Activated naive CD4-positive, alpha-beta T cell treated with anti-CD3 and anti-CD28 coated beads, Interleukin-2, amount 10 ng/mL, durations not matched to agents 7 days and 5 days (primary cell): Measurements from ENCODE around the gene PHLDA2.
A peak's percentile ranks its signal among the peaks of the same experiment; 100 is the strongest.

Experiments
- CTCF ChIA-PET: fragments of 350-600 bp; sonication (Branson Sonifier 250); formaldehyde crosslinking; loops from one replicate; lab custom pipeline; 2021; ENCODE audit warnings: antibody characterized with exemption; lab: Charles Lee
- DNase-seq: peaks from one replicate; pipeline ENCODE4 v3.0.0-alpha.2; 2020
- H3K27ac Mint-ChIP-seq: one replicate; pipeline ENCODE4 v1.8.0; 2021; ENCODE audit warnings: mild to moderate bottlenecking, moderate library complexity, mixed read lengths
- H3K27me3 Mint-ChIP-seq: one replicate; pipeline ENCODE4 v1.8.0; 2021; ENCODE audit warnings: mild to moderate bottlenecking, mixed read lengths
- H3K36me3 Mint-ChIP-seq: one replicate; pipeline ENCODE4 v1.8.0; 2021; ENCODE audit warnings: mixed read lengths
- H3K4me1 Mint-ChIP-seq: one replicate; pipeline ENCODE4 v1.8.0; 2021; ENCODE audit warnings: mixed read lengths
- H3K4me3 Mint-ChIP-seq: one replicate; pipeline ENCODE4 v1.8.0; 2021; ENCODE audit warnings: mild to moderate bottlenecking, moderate library complexity, mixed read lengths
- H3K9me3 Mint-ChIP-seq: one replicate; pipeline ENCODE4 v1.8.0; 2021; ENCODE audit warnings: mixed read lengths

PHLDA2 gene

DNA sequence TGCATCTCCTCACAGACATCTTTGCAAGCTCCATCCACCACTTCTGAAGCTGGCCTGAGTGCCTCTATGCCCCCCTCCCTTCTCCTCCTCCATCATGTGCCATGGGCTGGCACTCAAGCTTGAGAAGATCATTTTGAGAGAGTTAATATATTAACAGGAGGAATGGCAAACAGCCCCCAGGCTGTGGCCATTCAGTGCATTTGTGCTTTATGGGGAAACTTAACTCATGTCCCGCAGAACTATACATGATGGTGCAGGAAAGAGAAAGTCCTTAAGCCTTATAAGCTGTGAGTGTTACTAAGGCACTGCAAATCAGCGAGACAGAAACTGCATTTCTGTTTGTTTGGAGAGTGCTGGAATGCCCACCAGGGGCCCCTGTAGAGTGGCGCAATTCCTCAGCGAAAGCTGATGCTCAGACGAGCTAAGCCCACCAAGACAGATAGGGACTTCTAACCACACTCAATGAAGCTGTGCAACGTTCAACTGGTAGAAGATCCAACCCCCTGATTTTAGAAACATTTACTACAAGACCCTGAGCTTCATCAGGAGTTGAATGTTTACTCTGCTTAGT, 26.8 kb upstream of the PHLDA2 start:
- peak overlapping the region; percentile 28 for H3K27ac Mint-ChIP-seq
- H3K9me3 Mint-ChIP-seq: no peaks in the 10 kb centered on the region
- CTCF ChIA-PET: interaction anchor here (1.1 to 1.6 kb wide), 3 partner anchors 12 to 65 kb away, joined by 3 to 6 read pairs (median 4); no protein-coding TSS in a partner anchor
- peaks cover 85% of the 10 kb centered on the region for H3K36me3 Mint-ChIP-seq
- no peak for DNase-seq
- no peak overlapping the region for H3K4me3 Mint-ChIP-seq
- no peaks in the 10 kb centered on the region for H3K27me3 Mint-ChIP-seq
- peaks cover 31% of the 10 kb centered on the region for H3K4me1 Mint-ChIP-seq

DNA sequence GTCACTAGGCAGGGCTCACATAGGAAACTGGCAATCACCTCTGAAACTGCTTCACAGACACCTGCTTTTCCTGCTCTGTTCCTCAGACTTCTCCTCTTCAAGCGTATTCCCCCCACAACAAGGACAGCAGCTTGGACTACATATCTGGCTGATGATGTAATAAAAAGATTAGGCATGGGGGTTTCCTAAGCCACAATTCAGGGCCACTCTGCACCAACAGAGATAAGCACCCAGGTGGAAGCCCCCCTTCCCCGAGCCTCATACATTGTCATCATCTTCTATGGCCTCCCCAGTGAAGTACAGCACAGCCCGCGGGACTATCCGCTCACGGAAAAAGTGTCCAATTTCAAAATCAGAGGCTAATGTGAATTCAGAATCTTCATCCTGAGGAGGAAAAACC, 25.0 kb upstream of the PHLDA2 start:
- CTCF ChIA-PET: interaction anchor here (1.1 to 2.4 kb wide), 3 partner anchors 20 to 24 kb away, joined by 3 to 15 read pairs (median 8); partner anchors contain the start of gene PHLDA2
- H3K9me3 Mint-ChIP-seq: no peaks in the 10 kb centered on the region

DNA sequence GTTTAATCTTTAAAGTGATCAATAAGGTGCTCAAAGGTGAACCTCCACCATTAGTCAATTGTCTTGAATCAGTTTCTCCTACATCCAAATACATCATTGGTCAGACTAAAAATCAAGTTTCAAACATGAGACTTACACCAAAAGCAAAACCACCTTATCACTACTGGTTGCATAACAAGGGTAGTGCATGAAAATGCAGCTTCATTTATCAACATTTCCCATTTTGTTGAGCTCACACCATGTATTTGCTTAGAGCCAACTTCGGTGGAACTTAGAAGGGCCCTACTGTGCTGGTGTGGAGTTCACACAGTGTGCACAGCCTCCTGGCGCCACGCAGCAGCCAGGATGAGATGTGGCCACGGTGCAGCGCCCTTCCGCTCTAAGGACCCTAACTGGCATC, 23.1 kb upstream of the PHLDA2 start:
- Mint-ChIP-seq H3K36me3 (peaks cover 89% of the 10 kb centered on the region), H3K4me3 (no peak overlapping the region), H3K9me3 (no peaks in the 10 kb centered on the region), H3K27ac (peak overlapping the region; percentile 20), H3K4me1 (peaks cover 54% of the 10 kb centered on the region), H3K27me3 (no peaks in the 10 kb centered on the region)
- CTCF ChIA-PET: interaction anchor here (1.3 to 2.4 kb wide), 4 partner anchors 22 to 68 kb away, joined by 3 to 15 read pairs (median 6); partner anchors contain the start of gene PHLDA2
- DNase-seq: no peak

More for the DNA sequence above, 25.0 kb upstream of the PHLDA2 start:
- DNase-seq: no peak
- peaks cover 38% of the 10 kb centered on the region for H3K4me1 Mint-ChIP-seq
- no peaks in the 10 kb centered on the region for H3K27me3 Mint-ChIP-seq
- H3K4me3 Mint-ChIP-seq: no peak overlapping the region
- no peak overlapping the region for H3K27ac Mint-ChIP-seq
- peaks cover 84% of the 10 kb centered on the region for H3K36me3 Mint-ChIP-seq

DNA sequence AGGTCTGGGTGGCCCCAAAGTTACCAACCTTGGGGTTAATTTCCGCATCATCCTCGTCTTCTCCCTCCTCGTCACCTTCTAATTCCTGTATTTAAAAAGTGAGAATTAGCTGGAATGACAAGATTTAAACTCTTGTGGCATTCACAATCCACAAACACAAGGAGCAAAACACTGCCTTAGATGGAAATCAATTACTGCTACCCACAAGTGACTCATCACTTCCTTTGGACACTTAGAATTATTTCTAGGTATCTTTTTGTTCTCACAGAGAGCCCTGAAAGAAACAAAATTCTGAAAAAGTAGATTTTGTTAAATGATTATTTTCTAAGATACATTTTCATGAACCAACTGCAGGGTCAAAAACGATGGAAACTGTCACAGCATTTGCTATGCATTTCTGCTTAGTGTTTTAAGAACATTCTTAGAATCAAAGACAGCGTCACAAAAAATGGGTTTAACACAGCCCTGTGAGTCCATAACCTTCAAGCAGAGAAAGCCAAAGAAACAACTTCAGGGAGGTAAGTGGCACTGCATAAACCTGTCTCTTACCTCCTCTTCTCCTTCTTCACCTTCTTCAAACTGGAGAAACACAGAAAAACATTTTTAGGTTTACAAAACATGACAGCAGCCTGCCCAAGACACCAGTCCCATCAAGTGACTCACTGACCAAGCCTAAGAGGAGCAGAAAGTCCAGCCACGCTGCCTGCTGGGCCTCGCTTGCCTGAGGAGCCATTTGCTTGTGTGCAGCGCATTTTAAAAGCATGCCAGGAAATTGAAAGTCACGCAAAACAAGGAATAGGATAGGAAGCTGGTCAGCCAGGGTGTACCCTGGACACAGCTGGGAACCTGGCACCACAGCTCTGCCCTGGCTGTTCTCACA, 22.3 kb upstream of the PHLDA2 start:
- Mint-ChIP-seq H3K36me3 (peaks cover 90% of the 10 kb centered on the region), H3K27me3 (no peaks in the 10 kb centered on the region), H3K27ac (peak overlapping the region; percentile 56), H3K4me1 (peaks cover 63% of the 10 kb centered on the region), H3K9me3 (no peaks in the 10 kb centered on the region), H3K4me3 (no peak overlapping the region)
- CTCF ChIA-PET: interaction anchor here (1.4 to 2.4 kb wide), 2 partner anchors 21 to 140 kb away, joined by 5 to 15 read pairs; partner anchors contain the start of gene PHLDA2
- no peak for DNase-seq

DNA sequence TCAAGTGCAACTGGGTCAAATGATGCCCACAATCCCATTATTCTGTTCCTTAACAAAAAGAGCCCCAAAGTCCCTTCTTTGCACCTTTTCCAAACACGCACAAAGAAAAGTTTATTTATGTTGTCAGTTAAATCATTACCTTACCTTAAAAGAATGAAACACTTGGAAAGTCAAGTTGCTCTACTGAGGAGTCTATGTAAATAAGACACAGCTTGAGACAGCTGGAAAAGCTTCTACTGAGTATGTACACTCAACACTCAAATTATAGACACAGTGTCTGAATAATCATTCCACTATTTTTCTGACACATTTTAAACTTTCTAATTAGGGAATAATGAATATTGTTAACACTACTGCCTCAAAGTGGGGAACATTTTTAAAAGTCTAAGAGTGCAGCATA, 21.6 kb upstream of the PHLDA2 start:
- no peak overlapping the region for H3K4me3 Mint-ChIP-seq
- H3K27me3 Mint-ChIP-seq: no peaks in the 10 kb centered on the region
- CTCF ChIA-PET: interaction anchor here (1.4 kb wide), 1 partner anchor 140 kb away, joined by 5 read pairs; no protein-coding TSS in a partner anchor
- peak overlapping the region; percentile 11 for H3K27ac Mint-ChIP-seq
- no peaks in the 10 kb centered on the region for H3K9me3 Mint-ChIP-seq
- H3K36me3 Mint-ChIP-seq: peaks cover 90% of the 10 kb centered on the region
- H3K4me1 Mint-ChIP-seq: peaks cover 68% of the 10 kb centered on the region
- DNase-seq: no peak

DNA sequence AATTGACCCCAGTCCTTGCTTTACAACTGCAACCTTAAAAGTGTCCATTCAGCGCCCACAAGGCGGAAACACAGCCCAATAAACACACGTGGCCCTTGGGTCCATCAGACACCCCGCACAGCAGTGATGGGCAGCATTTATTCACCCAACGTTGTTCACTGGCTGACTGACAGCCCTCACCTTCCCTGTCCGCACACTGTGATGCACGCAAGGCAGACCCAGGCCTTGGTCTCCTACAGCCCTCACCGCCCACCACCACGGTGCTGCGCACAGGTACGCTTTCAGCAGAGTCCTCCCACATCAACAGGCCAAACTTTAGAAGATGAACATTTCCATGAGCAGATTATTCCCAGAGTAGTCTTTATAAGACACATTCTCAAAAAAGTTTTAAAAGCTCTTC, 20.7 kb upstream of the PHLDA2 start:
- Mint-ChIP-seq H3K4me1 (peaks cover 76% of the 10 kb centered on the region), H3K36me3 (peaks cover 88% of the 10 kb centered on the region), H3K4me3 (no peak overlapping the region), H3K9me3 (no peaks in the 10 kb centered on the region), H3K27me3 (no peaks in the 10 kb centered on the region), H3K27ac (no peak overlapping the region)
- CTCF ChIA-PET: no interaction called here
- no peak for DNase-seq

DNA sequence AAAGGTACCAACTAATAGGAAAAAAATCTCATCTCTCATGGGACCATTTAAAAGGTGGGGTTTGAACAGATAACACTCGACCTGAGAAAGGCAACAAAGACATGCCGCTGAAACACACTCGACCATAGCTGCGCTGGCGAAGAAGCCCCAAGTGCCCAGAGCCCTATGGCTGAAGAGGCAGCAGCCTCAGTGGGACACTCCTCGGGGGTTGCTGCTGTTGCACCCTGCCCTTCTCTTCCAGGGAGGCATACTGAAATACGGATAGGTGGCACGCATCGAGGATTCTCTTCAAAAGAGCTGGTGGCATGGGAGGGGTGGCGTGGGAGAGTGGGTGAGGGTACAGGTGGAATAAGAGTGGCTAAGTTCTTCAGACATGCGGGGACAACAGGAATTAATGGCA, 18.5 kb upstream of the PHLDA2 start:
- H3K27ac Mint-ChIP-seq: peak overlapping the region; percentile 60
- no peak overlapping the region for H3K4me3 Mint-ChIP-seq
- H3K9me3 Mint-ChIP-seq: no peaks in the 10 kb centered on the region
- no peak for DNase-seq
- no peaks in the 10 kb centered on the region for H3K27me3 Mint-ChIP-seq
- peaks cover 77% of the 10 kb centered on the region for H3K36me3 Mint-ChIP-seq
- peaks cover 70% of the 10 kb centered on the region for H3K4me1 Mint-ChIP-seq
- CTCF ChIA-PET: no interaction called here

DNA sequence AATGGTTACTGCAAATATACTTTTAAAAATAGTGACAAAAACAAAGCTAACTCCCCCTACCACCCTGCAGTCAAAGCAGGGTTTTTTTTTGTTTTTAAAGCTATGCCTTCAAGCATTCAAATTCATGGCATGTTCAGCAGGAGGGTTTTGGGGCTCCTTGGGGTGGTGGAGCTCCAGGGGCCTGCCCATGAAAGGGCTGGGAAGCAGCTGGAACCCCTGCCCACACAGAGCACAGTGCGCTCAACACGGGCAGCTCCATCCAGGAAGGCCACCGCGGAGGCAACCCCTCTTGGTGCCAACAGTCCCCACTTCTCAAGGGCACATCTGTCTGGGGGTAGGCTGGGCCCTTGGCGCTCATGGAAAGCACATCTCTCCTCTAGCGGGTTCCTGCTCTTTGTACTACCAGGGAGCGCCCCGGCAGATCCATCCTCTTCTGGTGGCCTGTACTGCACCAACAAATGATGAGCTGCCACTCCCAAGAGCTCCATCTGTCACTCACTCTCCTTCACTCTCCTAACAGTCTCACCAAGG, 16.6 kb upstream of the PHLDA2 start:
- Mint-ChIP-seq H3K4me3 (no peak overlapping the region), H3K4me1 (peaks cover 56% of the 10 kb centered on the region), H3K27me3 (no peaks in the 10 kb centered on the region), H3K27ac (peak overlapping the region; percentile 82), H3K9me3 (no peaks in the 10 kb centered on the region), H3K36me3 (peaks cover 62% of the 10 kb centered on the region)
- DNase-seq: no peak
- CTCF ChIA-PET: interaction anchor here (1.0 to 2.3 kb wide), 5 partner anchors 10 to 413 kb away, joined by 3 to 9 read pairs (median 8); partner anchors contain the start of gene PHLDA2

DNA sequence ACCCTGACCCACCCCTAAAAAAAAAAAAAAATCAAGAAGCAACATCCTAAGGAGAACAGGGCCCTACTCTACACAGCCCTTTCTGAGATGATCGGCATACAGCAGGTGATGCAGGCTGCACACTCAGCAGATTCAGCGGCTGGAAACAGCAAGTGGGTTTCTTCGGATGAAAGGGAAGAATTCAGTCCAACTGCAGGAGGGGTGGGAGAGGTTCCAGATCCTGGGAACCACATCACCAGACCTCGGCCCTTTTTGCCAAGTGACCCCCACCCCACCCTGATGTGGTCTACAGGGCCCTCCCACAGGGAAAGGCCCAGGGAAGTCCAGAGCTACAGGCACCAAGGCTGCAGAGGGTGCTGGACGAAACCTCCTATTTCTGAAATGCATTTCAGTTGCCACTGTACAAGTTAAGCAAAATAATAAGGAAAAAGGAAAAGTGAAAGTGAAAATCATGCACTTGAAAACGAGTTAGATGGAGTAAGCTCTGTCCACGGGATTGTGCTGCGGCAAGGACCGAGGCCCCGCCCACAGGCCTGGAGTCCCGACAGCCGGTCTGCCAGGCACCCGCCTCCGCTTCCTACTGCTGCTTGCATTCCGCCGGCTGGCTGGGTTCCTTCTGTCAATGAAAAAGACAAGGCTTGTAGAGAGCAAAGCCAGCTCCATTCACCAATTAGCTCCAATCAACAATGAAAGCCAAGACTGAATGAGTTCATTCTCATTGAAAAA, 16.0 kb upstream of the PHLDA2 start:
- peaks cover 54% of the 10 kb centered on the region for H3K4me1 Mint-ChIP-seq
- peak; percentile 81 for DNase-seq
- CTCF ChIA-PET: interaction anchor here (1.0 to 2.3 kb wide), 5 partner anchors 9 to 412 kb away, joined by 3 to 9 read pairs (median 8); partner anchors contain the start of gene PHLDA2
- no peaks in the 10 kb centered on the region for H3K27me3 Mint-ChIP-seq
- H3K36me3 Mint-ChIP-seq: peaks cover 58% of the 10 kb centered on the region
- H3K9me3 Mint-ChIP-seq: no peaks in the 10 kb centered on the region
- H3K4me3 Mint-ChIP-seq: no peak overlapping the region
- peak overlapping the region; percentile 82 for H3K27ac Mint-ChIP-seq

DNA sequence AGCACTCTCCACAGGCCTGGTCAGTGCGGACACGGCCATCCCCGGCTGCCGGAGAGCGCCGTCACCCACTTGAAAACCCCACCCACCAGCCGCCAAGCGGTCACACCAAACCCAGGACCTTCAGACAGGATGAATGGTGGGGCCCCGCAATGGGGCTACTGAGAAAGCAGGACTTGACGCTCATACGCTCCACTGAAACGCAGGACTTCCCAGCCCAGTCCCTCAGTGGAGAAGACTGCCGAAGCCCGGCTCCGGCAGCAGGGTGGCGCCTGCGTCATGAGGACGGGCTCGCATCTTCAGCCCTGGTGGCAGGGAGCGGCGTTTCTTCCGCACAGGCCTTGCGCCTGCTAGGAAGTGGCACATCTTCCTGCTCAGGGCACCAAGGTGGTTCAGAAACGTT, 15.3 kb upstream of the PHLDA2 start:
- H3K9me3 Mint-ChIP-seq: peaks cover 4% of the 10 kb centered on the region
- no peaks in the 10 kb centered on the region for H3K27me3 Mint-ChIP-seq

DNA sequence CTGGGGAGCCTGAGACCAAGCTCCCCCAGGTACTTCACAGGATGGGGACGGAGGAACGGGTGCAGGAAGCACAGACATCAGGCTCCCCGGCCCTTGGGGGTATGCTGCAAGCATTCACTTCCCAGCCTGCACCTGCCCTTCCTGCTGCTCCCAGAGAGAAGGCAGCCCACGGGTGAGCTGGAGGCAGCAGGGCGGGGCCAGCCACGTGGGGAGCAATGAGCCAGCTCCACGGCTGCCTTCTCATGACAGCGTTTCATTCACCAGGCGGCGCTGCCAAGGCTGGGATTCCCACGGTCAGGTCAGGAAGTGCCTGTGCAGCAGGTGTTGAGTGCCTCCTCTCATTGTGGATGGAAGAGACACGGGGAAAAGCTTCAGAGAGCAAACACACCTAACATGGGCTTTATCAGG, 14.5 kb upstream of the PHLDA2 start:
- Mint-ChIP-seq H3K36me3 (peaks cover 50% of the 10 kb centered on the region), H3K4me1 (peaks cover 48% of the 10 kb centered on the region), H3K27ac (peak overlapping the region; percentile 75), H3K27me3 (no peaks in the 10 kb centered on the region), H3K9me3 (peaks cover 11% of the 10 kb centered on the region), H3K4me3 (no peak overlapping the region)
- DNase-seq: no peak
- CTCF ChIA-PET: interaction anchor here (0.9 to 1.0 kb wide), 2 partner anchors 10 to 51 kb away, joined by 3 to 4 read pairs; no protein-coding TSS in a partner anchor

More for the DNA sequence above, 15.3 kb upstream of the PHLDA2 start:
- Mint-ChIP-seq H3K36me3 (peaks cover 54% of the 10 kb centered on the region), H3K4me1 (peaks cover 55% of the 10 kb centered on the region), H3K4me3 (no peak overlapping the region), H3K27ac (peak overlapping the region; percentile 82)
- DNase-seq: no peak
- CTCF ChIA-PET: no interaction called here

DNA sequence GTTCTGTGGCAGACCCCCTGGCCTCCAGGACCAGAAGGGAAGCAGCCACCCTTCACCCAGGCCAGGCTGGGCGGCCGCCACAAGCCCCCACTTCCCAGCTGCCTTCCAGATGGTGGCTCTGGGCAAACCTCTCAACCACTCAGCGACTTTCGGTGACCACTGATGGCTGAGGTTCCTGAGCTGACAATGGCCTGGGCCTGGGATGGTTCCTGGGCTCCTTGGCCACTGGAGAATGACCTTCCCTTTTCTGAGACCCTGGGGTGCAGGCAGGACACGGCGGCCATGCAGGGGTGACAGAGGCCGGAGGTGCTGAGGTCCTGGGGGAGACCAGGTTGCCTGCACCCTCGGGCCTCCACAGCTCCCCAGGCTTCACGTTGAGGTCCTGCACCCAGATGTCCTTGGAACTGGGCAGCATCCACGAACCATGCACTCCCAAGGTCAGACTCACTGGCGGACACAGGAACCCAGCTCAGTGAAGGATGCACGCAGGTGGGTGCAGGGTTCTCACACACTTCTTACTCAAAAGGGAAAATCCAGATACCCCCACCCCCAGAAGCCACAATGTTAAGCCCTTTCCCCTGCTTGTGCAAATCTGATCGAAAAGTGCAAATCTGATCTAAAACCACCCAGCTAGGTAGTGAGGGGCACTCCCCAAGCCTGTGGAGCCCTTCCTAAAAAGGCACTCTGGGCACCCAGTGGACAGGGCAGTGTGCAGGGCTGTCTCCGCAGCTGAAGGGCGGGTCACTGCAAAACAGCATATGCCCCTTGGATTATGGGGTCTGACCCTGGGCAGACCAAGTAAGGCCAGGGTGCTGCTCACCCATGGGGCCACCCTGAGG, 13.9 kb upstream of the PHLDA2 start:
- Mint-ChIP-seq H3K27me3 (no peaks in the 10 kb centered on the region), H3K4me1 (peaks cover 44% of the 10 kb centered on the region), H3K36me3 (peaks cover 50% of the 10 kb centered on the region), H3K27ac (peak overlapping the region; percentile 75), H3K4me3 (no peak overlapping the region), H3K9me3 (peaks cover 17% of the 10 kb centered on the region)
- DNase-seq: no peak
- CTCF ChIA-PET: interaction anchor here (0.9 to 1.2 kb wide), 3 partner anchors 10 to 50 kb away, joined by 3 to 4 read pairs (median 4); partner anchors contain the start of gene PHLDA2

DNA sequence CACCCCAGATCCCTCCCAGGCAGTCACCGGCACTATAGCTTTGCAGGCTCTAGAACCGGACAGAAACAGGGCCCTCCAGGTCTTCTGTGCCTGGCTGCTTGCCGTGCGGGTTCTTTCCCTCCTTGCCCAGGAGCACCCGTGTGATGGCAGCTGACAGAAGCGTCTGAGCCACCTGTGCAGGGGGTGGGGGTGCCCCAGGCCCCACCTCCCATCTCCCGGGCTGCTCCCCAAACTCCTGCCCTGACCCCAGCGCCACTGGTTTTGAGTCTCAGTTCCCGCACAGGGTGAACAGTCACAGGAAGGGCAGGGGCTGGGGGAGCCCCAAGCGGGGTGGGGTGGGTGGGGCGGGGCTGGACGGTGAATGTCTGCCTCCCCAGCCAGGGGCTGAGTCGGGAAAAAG, 13.2 kb upstream of the PHLDA2 start:
- CTCF ChIA-PET: interaction anchor here (1.0 to 1.2 kb wide), 2 partner anchors 9 to 13 kb away, joined by 3 to 4 read pairs; partner anchors contain the start of gene PHLDA2
- H3K4me3 Mint-ChIP-seq: no peak overlapping the region
- H3K27me3 Mint-ChIP-seq: no peaks in the 10 kb centered on the region
- no peak overlapping the region for H3K27ac Mint-ChIP-seq
- H3K36me3 Mint-ChIP-seq: peaks cover 50% of the 10 kb centered on the region
- H3K9me3 Mint-ChIP-seq: peaks cover 24% of the 10 kb centered on the region
- H3K4me1 Mint-ChIP-seq: peaks cover 38% of the 10 kb centered on the region
- DNase-seq: no peak
